GM12878 (cell line): ENCODE measurements around the gene RNF113B.

Source experiments
- BCLAF1 ChIP-seq: fragments of 450-650 bp; IDR thresholded peaks from 2 replicates; pipeline ENCODE4 v1.6.1; 2017; ENCODE audit warnings: antibody characterized with exemption, mild to moderate bottlenecking, moderate library complexity
- CREM ChIP-seq: IDR thresholded peaks from 2 replicates; pipeline ENCODE4 v1.6.1; 2014; ENCODE audit warnings: antibody characterized with exemption, low read depth
- EP300 ChIP-seq, 2 experiments: fragments of 150-350 bp in 1 of 2; IDR thresholded peaks; 2 replicates each; pipeline ENCODE4 v1.6.1; 2011 to 2012; ENCODE audit warnings: low read depth in 2 of 2, low read length in 2 of 2, borderline replicate concordance in 1 of 2, improper control_type of control experiment in 1 of 2, inconsistent platforms in 1 of 2; ENCODE audit not compliant: control insufficient read depth in 1 of 2
- HDGF ChIP-seq: fragments of 450-650 bp; IDR thresholded peaks from 2 replicates; pipeline ENCODE4 v1.6.1; 2016; ENCODE audit warnings: antibody characterized with exemption
- POLR2A ChIP-seq: IDR thresholded peaks from 2 replicates; pipeline ENCODE4 v1.6.1; 2011; ENCODE audit warnings: low read depth, mild to moderate bottlenecking, low read length
- USF2 ChIP-seq: IDR thresholded peaks from 2 replicates; pipeline ENCODE4 v1.6.1; 2011; ENCODE audit warnings: low read depth, low read length, improper control_type of control experiment, borderline replicate concordance
- ZNF384 ChIP-seq: IDR thresholded peaks from 2 replicates; pipeline ENCODE4 v1.6.1; 2012; ENCODE audit warnings: low read depth, mild to moderate bottlenecking, low read length, improper control_type of control experiment, borderline replicate concordance
- TF ChIP-seq, protein P1 (sequence below): IDR thresholded peaks from 2 replicates; pipeline ENCODE4 v1.6.1; 2012; ENCODE audit warnings: low read depth, low read length, improper control_type of control experiment
- TF ChIP-seq, protein P2 (sequence below), 3 experiments: IDR thresholded peaks in 2 of 3; conservative IDR thresholded peaks in 1 of 3; 2 replicates each; pipeline ENCODE4 v1.5.1; 2011; ENCODE audit warnings: low read depth in 3 of 3, low read length in 3 of 3, mild to moderate bottlenecking in 3 of 3, control low read depth in 2 of 3, moderate library complexity in 2 of 3, inconsistent platforms in 1 of 3, mixed read lengths in 1 of 3; ENCODE audit not compliant: control insufficient read depth in 2 of 3, insufficient read depth in 1 of 3; ENCODE audit errors: extremely low read depth in 1 of 3
- TF ChIP-seq, protein P3 (sequence below): fragments of 450-650 bp; IDR thresholded peaks from 2 replicates; pipeline ENCODE4 v1.6.1; 2016; ENCODE audit warnings: mild to moderate bottlenecking, moderate library complexity, borderline replicate concordance

- TF ChIP-seq, protein P1, sequence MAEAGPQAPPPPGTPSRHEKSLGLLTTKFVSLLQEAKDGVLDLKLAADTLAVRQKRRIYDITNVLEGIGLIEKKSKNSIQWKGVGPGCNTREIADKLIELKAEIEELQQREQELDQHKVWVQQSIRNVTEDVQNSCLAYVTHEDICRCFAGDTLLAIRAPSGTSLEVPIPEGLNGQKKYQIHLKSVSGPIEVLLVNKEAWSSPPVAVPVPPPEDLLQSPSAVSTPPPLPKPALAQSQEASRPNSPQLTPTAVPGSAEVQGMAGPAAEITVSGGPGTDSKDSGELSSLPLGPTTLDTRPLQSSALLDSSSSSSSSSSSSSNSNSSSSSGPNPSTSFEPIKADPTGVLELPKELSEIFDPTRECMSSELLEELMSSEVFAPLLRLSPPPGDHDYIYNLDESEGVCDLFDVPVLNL, result no peak
- TF ChIP-seq, protein P2, sequence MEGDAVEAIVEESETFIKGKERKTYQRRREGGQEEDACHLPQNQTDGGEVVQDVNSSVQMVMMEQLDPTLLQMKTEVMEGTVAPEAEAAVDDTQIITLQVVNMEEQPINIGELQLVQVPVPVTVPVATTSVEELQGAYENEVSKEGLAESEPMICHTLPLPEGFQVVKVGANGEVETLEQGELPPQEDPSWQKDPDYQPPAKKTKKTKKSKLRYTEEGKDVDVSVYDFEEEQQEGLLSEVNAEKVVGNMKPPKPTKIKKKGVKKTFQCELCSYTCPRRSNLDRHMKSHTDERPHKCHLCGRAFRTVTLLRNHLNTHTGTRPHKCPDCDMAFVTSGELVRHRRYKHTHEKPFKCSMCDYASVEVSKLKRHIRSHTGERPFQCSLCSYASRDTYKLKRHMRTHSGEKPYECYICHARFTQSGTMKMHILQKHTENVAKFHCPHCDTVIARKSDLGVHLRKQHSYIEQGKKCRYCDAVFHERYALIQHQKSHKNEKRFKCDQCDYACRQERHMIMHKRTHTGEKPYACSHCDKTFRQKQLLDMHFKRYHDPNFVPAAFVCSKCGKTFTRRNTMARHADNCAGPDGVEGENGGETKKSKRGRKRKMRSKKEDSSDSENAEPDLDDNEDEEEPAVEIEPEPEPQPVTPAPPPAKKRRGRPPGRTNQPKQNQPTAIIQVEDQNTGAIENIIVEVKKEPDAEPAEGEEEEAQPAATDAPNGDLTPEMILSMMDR (IDR thresholded peaks at IDR 0.05 in 2 of 3, conservative IDR thresholded peaks at IDR 0.05 in 1 of 3; ENCODE audit: control insufficient read depth in 2 of 3, extremely low read depth in 1 of 3, insufficient read depth in 1 of 3, low read depth in 3 of 3, low read length in 3 of 3), result no peak
- no peak for TF ChIP-seq USF2
- no peak for TF ChIP-seq EP300 (IDR thresholded peaks at IDR 0.05; ENCODE audit: borderline replicate concordance in 1 of 2, control insufficient read depth in 1 of 2, low read depth in 2 of 2, low read length in 2 of 2)
- no peak for TF ChIP-seq POLR2A
- TF ChIP-seq CREM, result no peak
- TF ChIP-seq HDGF, result no peak
- no peak for TF ChIP-seq ZNF384
- TF ChIP-seq, protein P3, sequence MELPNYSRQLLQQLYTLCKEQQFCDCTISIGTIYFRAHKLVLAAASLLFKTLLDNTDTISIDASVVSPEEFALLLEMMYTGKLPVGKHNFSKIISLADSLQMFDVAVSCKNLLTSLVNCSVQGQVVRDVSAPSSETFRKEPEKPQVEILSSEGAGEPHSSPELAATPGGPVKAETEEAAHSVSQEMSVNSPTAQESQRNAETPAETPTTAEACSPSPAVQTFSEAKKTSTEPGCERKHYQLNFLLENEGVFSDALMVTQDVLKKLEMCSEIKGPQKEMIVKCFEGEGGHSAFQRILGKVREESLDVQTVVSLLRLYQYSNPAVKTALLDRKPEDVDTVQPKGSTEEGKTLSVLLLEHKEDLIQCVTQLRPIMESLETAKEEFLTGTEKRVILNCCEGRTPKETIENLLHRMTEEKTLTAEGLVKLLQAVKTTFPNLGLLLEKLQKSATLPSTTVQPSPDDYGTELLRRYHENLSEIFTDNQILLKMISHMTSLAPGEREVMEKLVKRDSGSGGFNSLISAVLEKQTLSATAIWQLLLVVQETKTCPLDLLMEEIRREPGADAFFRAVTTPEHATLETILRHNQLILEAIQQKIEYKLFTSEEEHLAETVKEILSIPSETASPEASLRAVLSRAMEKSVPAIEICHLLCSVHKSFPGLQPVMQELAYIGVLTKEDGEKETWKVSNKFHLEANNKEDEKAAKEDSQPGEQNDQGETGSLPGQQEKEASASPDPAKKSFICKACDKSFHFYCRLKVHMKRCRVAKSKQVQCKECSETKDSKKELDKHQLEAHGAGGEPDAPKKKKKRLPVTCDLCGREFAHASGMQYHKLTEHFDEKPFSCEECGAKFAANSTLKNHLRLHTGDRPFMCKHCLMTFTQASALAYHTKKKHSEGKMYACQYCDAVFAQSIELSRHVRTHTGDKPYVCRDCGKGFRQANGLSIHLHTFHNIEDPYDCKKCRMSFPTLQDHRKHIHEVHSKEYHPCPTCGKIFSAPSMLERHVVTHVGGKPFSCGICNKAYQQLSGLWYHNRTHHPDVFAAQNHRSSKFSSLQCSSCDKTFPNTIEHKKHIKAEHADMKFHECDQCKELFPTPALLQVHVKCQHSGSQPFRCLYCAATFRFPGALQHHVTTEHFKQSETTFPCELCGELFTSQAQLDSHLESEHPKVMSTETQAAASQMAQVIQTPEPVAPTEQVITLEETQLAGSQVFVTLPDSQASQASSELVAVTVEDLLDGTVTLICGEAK, result no peak
- TF ChIP-seq BCLAF1, result no peak
Measured at GRCh38 chr13:98215508-98215907, 38.4 kb upstream of the RNF113B start.
